ELF-1 (cell line): ENCODE data around the gene SLC26A4.
A peak's percentile ranks its signal among the peaks of the same experiment; 100 is the strongest.

ENCODE experiments used
- DNase-seq: peaks from one replicate; pipeline ENCODE4 v3.0.0-alpha.2; 2016; ENCODE audit warnings: low read depth, low spot score

SLC26A4 gene

DNA sequence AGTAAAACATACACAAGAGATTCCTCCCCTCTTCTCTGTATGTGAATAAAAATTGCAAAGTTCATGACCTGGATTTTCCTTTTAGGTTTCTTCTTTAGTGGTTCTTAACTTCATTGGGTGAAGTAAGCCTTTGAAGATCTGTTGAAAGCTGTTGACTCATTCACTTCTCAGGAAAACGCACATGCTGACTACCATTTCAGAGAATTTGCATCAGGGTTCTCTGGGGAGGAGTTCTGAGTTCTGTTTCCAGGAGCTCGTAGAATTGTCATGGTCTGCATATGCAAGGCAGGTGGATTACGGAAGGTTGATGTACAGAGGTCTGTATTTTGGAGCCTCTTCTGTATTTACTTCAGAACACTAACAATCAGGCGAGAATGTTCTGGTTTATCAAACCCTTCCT is 962 bp upstream of the SLC26A4 start:
- peak; percentile 8 for DNase-seq

DNA sequence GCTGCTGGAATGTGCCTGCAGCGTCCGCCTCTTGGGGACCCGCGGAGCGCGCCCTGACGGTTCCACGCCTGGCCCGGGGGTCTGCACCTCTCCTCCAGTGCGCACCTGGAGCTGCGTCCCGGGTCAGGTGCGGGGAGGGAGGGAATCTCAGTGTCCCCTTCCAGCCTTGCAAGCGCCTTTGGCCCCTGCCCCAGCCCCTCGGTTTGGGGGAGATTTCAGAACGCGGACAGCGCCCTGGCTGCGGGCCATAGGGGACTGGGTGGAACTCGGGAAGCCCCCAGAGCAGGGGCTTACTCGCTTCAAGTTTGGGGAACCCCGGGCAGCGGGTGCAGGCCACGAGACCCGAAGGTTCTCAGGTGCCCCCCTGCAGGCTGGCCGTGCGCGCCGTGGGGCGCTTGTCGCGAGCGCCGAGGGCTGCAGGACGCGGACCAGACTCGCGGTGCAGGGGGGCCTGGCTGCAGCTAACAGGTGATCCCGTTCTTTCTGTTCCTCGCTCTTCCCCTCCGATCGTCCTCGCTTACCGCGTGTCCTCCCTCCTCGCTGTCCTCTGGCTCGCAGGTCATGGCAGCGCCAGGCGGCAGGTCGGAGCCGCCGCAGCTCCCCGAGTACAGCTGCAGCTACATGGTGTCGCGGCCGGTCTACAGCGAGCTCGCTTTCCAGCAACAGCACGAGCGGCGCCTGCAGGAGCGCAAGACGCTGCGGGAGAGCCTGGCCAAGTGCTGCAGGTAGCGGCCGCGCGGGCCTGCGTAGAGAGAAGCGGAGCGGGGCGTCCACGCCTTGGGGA is 645 bp downstream of the SLC26A4 start:
- DNase-seq: peak; percentile 75

DNA sequence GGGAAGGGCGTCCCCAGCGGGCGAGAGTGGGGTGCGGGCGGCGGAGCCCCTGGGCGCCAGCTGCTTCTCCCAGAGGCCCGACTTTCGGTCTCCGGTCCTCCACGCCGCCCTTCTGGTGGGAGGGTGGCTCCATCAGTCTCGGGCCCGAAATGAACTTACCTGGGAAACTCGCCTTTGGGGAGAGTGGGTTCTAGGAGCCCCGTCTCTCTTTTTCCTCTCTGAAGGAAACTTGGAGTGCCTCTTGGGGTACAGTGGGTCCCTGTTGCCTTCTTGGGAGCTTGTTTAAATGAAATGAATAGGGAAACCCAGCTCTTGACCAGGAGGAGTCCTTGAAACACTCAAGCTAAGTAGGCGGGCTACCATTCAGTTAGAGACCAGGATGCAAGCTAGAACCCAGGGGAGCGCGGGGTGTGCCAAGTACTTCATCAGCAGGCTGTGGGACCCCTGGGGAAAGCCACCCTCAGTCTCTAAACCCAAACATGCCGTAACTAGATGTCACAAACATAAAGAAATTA is 1.3 kb downstream of the SLC26A4 start:
- DNase-seq: peak; percentile 8

DNA sequence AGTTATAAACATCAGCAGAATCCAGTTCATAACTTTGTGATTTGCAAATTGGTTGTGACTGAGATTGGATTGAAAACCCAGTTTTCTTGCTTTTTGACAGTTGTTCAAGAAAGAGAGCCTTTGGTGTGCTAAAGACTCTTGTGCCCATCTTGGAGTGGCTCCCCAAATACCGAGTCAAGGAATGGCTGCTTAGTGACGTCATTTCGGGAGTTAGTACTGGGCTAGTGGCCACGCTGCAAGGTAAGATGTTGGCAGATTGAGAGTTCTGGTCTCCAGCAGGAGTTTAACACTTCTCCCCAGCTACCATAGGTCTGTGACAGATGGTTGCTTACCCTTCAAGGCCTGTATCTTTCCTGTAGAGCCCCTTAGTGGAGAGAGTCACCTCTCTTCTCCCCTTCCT is 2.6 kb downstream of the SLC26A4 start:
- no peak for DNase-seq

DNA sequence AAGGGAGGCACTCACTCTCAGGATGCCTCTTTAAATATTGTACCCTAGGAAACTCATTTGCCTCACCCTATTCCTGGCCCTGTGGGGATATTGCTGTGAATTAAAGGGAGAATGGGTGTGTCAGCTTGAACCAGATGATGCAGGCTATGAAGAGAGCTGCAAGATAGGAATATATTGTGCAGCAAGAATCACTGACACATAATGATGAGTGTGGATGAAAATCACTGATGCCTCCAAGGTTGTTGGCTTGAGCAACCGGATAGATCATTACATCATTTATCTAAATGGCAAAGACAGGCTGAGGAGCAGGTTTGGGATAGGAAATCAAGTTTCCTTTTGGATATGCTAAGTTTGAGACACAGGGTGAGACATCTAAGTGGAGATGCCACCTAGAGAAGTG is 6.2 kb downstream of the SLC26A4 start:
- DNase-seq: no peak

GRCh38 chr7:107667341-107667740 is 6.7 kb downstream of the SLC26A4 start:
- DNase-seq: no peak

- no peak for DNase-seq
These were observed 7.7 kb downstream of the SLC26A4 start for GRCh38 chr7:107668296-107668695.

- no peak for DNase-seq
These were observed 11.6 kb downstream of the SLC26A4 start for GRCh38 chr7:107672183-107672582.

DNA sequence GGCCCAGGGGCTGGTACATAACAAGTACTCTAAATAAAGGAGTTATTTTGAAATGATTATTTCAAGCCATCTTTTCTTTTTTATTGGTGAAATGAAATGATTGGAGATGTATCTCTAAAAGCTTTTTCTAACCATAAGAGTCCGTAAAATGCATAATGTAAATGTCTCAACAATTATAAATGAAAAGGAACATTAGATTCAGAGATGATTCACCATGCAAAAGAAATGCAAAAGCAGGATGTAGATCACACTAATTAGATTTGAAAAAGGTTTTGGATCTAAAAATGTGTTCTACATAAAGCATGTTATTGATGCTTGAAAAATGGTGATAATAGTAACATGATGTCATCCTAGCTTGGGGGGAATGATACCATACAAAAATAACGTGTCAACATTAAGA is 15.6 kb downstream of the SLC26A4 start:
- no peak for DNase-seq

- no peak for DNase-seq
These were observed 17.6 kb downstream of the SLC26A4 start for GRCh38 chr7:107678110-107678753.

DNA sequence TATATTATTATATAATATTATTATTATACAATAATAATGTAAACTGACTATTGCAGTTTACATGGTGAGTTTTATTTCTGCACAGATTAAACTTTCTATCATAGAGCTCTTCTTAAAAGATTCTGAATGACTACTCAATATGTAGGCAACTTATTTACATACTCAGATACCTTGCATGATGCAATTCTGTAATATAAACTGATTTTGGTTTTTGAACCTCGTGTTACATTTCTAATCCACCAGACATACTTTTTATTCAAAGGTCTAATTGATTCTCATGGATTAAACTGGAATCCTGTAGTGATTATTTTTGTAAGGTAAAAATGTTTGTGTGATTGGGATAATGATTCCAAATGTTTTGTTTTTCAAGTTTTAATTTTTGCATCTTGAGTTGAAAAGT is 19.9 kb downstream of the SLC26A4 start:
- DNase-seq: no peak

DNA sequence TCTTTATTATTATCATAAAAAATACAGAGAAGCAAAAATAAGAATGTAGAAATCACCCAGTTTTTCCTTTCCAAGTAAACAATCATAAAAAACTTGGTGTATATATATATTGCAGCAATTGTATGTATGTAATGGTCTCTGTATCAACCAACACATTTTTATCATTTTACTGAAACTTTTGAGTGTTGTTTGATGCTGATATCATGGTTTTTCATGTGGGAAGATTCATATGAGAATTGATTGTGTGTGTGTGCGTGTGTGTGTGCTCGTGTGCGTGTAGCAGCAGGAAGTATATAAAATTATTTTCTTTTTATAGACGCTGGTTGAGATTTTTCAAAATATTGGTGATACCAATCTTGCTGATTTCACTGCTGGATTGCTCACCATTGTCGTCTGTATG is 22.3 kb downstream of the SLC26A4 start:
- DNase-seq: no peak

GRCh38 chr7:107684287-107684686 is 23.7 kb downstream of the SLC26A4 start:
- DNase-seq: no peak

- DNase-seq: no peak
These were observed 24.4 kb downstream of the SLC26A4 start for GRCh38 chr7:107684947-107685463.

DNA sequence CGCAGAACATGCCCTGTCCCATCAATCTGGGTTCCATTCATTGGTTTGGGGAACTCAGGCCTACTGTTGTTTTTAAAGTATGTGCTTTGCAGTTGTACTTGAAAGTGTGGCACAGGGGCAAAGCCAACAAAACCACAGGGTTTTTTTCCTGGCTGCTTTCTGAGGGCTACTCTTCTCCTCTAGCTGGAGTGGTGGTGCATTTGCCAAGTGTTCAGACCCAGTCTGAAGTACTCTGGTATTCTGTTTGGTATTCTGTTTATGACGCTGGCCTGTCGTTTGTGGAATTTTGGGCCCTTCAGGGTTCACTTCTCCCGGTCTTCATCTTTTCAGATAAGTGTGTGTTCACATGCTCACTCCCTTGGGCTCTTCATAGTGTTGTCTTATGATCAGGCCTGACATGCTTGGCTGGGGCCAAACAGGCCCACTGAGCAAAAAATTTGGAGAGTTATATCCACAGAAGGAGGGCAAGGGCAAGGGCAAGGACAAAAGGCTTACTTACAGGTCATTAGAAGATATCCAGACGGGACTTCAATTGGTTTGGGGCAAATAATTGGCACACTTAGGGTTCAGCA is 26.3 kb downstream of the SLC26A4 start:
- no peak for DNase-seq

- DNase-seq: no peak
These were observed 27.0 kb downstream of the SLC26A4 start for GRCh38 chr7:107687656-107688055.

GRCh38 chr7:107689553-107689952 is 28.9 kb downstream of the SLC26A4 start:
- DNase-seq: no peak

- no peak for DNase-seq
These were observed 29.5 kb downstream of the SLC26A4 start for GRCh38 chr7:107690084-107690483.

DNA sequence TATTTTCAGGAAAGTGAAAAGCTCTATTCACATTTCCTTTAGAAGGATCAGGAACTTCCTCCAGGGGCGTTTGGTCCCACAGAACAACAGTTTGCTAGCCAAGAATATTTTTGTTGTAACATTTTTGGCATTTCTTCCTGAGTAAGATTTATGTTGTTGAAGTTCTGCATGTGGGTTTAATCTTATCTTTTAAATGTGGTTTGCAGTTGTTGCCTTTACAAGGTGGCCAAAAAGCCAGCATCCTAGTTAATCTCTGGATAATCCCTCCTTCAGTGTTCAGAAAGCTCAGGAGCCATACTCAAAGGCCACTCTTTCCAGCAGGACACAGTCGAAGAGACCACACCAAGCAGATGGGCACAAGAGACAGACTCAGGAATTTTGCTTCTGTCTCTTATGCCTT is 30.0 kb downstream of the SLC26A4 start:
- no peak for DNase-seq

DNA sequence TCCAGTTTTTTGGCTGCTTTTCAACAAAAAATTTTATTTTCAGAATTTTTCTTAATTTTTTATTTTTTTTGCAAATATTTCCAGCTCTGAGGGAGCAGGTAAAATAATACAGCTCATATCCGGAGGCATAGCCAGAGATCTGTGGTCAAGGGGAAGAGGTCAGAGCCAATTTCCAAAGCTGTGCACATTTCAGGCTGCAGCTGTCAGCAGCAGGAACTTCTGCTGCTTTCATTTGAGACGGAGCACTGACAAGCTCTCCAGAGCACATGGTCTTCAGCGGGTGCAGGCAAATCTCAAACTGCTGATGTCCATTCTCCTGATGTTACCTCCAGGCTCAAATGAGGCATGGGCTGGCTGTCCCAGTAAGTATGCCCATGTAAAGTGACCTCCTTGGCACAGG is 31.1 kb downstream of the SLC26A4 start:
- DNase-seq: no peak

DNA sequence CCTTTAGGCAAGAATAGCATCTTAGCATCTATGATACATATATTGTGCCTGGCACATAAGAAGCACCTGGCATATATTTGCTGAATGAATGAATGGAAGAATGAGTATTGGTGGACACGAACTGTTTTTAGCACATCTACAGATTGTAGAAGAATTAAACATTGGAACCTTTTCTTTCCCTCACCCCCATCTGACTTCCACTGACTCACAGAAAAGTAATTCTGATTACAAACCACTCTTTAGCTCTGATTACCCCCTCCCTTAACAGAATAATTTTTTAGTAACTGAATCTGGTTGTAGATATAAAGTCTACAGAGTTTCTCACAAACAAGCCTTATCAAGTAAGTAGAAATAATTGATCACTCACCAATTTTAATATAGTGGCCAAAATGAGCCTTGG is 31.9 kb downstream of the SLC26A4 start:
- DNase-seq: no peak

GRCh38 chr7:107693396-107693795 is 32.8 kb downstream of the SLC26A4 start:
- DNase-seq: no peak

- no peak for DNase-seq
These were observed 33.8 kb downstream of the SLC26A4 start for GRCh38 chr7:107694386-107694785.
